Stomach (tissue), 4 donors: Measurements from ENCODE around the gene OR51B2.

Experiments used
- CTCF ChIP-seq, 7 experiments: fragments of 450-650 bp in 4 of 7; fragments of 200-600 bp in 3 of 7; sonication (generic) in 3 of 7; IDR thresholded peaks; one replicate each; pipeline ENCODE4 v1.5.1; 2016 to 2019; ENCODE audit warnings: antibody characterized with exemption in 7 of 7, control low read depth in 2 of 7, mild to moderate bottlenecking in 1 of 7
- EP300 ChIP-seq: sonication (generic); formaldehyde crosslinking; IDR thresholded peaks from one replicate; pipeline ENCODE4 v1.6.1; 2017; ENCODE audit warnings: antibody characterized with exemption
- POLR2A ChIP-seq, 4 donors: fragments of 450-650 bp; IDR thresholded peaks; one replicate each; pipeline ENCODE4 v1.6.1; 2016; ENCODE audit warnings: antibody characterized with exemption in 4 of 4, control low read depth in 2 of 4, mild to moderate bottlenecking in 1 of 4, moderate library complexity in 1 of 4

GRCh38 chr11:5283882-5284281, 40.2 kb downstream of the OR51B2 start:
- TF ChIP-seq CTCF (IDR thresholded peaks at IDR 0.05) (no peak), POLR2A (IDR thresholded peaks at IDR 0.05) (no peak), EP300 (no peak)
